Lower leg skin (tissue), 3 donors: ENCODE results near the gene SLC6A17.

ENCODE experiments used
- POLR2A ChIP-seq, 2 donors: fragments of 450-650 bp; IDR thresholded peaks; one replicate each; pipeline ENCODE4 v1.6.1; 2016 to 2017; ENCODE audit warnings: antibody characterized with exemption in 2 of 2, mild to moderate bottlenecking in 1 of 2, moderate library complexity in 1 of 2
- TF ChIP-seq, protein P1 (sequence below), 3 donors: fragments of 450-650 bp; IDR thresholded peaks; one replicate each; pipeline ENCODE4 v1.5.1; 2016; ENCODE audit warnings: antibody characterized with exemption in 3 of 3, mild to moderate bottlenecking in 3 of 3, moderate library complexity in 2 of 3

DNA sequence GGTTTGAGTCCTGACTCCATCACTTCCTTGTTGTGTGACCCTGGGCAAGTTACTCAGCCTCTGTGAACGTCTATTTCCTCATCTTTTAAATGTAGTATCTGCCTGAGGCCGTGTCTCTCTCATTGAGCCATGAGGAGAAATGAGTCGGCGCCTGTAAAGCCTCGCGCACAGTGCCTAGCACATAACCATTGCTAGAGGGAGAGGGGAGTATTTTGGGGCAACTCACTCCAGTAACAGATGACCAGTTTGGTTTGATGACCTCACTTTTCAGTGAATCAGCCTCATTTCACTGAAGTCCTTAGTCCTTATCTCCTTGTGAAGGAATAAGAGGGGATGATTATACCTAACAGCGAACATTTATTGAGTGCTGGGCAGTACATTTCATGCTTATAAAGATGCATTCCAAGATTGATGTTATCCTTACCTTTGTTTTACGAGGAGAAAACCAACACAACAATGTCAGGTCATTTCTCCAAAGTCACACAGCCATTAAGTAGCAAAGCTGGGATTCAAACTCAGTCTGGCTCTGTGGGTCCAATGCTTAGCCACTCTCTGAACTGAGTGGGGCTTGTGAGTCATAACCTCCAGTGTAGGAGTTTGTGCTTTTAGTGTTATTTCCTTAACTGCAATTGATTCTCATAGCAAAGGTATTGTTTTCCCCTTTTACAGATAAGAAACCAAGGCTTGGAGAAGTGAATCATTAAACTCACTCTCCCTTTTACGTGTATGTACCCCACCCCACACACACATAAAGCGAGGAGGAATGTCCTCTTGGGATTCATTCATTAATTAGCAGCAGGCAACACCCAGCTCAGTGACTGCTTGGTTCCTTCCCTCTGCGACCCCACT lies 85.8 kb downstream of the SLC6A17 start:
- TF ChIP-seq, protein P1, sequence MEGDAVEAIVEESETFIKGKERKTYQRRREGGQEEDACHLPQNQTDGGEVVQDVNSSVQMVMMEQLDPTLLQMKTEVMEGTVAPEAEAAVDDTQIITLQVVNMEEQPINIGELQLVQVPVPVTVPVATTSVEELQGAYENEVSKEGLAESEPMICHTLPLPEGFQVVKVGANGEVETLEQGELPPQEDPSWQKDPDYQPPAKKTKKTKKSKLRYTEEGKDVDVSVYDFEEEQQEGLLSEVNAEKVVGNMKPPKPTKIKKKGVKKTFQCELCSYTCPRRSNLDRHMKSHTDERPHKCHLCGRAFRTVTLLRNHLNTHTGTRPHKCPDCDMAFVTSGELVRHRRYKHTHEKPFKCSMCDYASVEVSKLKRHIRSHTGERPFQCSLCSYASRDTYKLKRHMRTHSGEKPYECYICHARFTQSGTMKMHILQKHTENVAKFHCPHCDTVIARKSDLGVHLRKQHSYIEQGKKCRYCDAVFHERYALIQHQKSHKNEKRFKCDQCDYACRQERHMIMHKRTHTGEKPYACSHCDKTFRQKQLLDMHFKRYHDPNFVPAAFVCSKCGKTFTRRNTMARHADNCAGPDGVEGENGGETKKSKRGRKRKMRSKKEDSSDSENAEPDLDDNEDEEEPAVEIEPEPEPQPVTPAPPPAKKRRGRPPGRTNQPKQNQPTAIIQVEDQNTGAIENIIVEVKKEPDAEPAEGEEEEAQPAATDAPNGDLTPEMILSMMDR (IDR thresholded peaks at IDR 0.05): no peak
- no peak for TF ChIP-seq POLR2A (IDR thresholded peaks at IDR 0.05)
